GM12891 (cell line): ENCODE measurements around the gene NFYB.

Experiments used
- DNase-seq: peaks from one replicate; pipeline ENCODE4 v3.0.0; 2011; ENCODE audit warnings: low spot score; ENCODE audit not compliant: insufficient read length
- FAIRE-seq: peaks from 2 replicates; lab custom pipeline; 2011; peaks lifted over from hg19 to GRCh38; lab: Jason Lieb, UNC
- PAX5 ChIP-seq: IDR thresholded peaks from 2 replicates; pipeline ENCODE4 v1.6.1; 2011; ENCODE audit warnings: low read length, moderate library complexity, mild to moderate bottlenecking; ENCODE audit not compliant: insufficient read depth, severe bottlenecking
- POLR2A ChIP-seq: IDR thresholded peaks from 2 replicates; pipeline ENCODE4 v1.6.1; 2011; ENCODE audit warnings: low read depth, low read length, control low read depth
- POLR2AphosphoS5 ChIP-seq: IDR thresholded peaks from 2 replicates; pipeline ENCODE4 v1.6.1; 2011; ENCODE audit warnings: low read depth, low read length, control low read depth
- POU2F2 ChIP-seq: IDR thresholded peaks from 2 replicates; pipeline ENCODE4 v1.6.1; 2011; ENCODE audit warnings: low read depth, mild to moderate bottlenecking, control low read depth, low read length, moderate library complexity
- SPI1 ChIP-seq: IDR thresholded peaks from 2 replicates; pipeline ENCODE4 v1.6.1; 2011; ENCODE audit warnings: low read depth, low read length, control low read depth
- TAF1 ChIP-seq: IDR thresholded peaks from 2 replicates; pipeline ENCODE4 v1.6.1; 2011; ENCODE audit warnings: low read depth, low read length, control low read depth

NFYB gene

DNA sequence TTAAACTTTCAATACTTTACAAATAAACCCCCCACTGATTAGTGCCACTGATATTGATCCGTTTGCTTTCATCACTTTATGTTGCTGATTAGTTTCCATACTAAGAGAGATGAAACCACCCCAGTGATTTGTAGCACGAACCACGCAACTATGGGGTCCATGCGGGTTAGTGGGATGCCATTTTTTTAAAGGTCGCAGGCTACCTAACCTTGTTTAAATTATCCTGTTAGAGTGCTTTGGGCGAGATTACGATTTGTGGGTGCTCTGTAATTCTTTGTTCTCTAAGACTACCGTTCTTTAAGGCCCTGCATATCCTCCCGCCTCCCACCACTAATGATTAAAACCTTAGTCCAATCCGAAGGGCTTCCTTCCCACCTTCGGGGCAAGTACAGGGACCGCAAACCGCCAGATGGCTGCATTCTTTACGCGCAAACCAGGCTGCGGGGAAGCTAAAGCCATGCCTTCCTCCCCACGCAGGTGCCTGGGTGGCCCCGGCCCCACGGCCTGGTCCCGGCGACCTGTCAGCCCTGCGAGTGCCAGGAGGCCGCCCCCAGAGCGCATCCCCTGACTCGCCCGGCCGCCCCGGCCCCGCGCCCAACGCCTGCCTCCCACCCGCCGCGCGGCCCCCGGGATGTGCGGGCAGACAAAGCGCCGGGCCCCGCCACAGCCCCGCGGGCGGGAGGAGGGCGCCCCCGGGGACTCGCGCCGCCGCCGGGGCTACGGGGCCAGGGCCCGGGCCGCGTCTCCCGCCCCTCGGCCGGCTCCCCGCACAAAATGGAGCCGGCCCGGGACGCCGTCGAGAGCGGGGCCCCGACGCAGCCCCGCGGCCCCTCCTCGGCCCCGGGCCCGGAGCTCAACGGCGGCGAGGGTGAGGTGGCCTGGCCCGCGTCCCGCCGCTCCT is 759 bp downstream of the NFYB start:
- TF ChIP-seq POU2F2 (no peak), POLR2AphosphoS5 (peak; percentile 48), SPI1 (no peak), PAX5 (no peak), TAF1 (no peak; the same call in 1 of the 2 replicates)
- FAIRE-seq (no peak), DNase-seq (peak; percentile 24)

DNA sequence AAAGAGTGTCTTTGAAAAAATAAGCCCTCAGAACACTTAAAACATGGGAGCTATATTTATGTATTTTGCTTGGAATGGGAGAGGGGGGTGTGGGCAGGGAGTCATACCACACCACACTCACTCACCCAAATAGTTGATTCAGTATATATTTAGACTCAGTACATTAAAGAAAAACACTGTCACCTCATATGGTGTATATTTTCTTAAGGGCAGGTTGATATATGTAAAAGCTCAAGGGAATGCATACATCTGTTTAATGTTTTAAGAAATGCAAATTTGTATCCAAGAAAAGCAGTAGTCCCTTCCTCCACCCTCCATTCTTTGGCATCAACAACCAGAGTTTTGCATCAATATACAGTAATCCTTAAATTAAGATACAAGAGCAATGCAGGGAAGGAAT is 1.4 kb downstream of the NFYB start:
- TF ChIP-seq PAX5 (no peak), POLR2A (no peak), POU2F2 (no peak), POLR2AphosphoS5 (no peak), TAF1 (no peak), SPI1 (no peak)
- DNase-seq = no peak
- no peak for FAIRE-seq

DNA sequence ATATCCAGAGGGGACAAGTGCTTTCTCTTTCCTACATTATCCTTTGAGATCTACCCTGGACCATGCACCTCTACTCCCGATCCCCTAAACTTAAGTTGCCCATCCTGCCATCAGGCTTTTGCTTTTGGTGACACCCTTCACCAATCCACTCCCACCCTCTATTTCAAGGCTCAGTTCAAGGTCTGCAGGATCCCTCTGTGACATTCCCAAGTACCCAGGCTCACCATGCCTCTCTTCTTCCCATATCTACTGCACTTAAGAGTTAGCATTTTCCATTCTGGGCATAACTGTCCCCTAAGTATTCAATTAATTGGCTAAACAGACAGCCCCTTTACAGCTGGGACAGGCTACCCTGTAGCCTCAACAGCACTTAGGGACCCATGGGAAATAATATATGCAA is 3.1 kb downstream of the NFYB start:
- FAIRE-seq (no peak), DNase-seq (no peak)
- no peak for TF ChIP-seq POLR2A
- TF ChIP-seq POU2F2 = no peak
- TF ChIP-seq POLR2AphosphoS5 = no peak
- TF ChIP-seq TAF1 = no peak
- TF ChIP-seq PAX5 = no peak
- no peak for TF ChIP-seq SPI1

DNA sequence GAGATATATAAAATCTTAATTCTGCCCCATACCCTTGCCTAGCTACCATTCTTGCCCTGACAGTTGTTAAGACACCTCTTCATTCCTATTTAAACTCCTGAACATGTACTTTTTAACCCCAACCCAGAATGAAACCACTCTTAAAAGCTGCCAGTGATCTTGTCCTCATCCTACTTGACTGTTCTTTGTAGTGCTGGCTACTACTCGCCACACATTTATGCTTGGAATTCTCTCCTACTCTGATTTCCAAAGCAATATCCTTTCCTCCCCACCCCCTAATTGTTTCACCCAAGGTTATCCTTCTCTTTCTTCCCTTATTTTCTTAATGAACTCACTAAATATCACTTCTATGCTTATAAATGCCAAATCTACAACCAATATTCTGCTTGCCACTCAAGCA is 4.1 kb downstream of the NFYB start:
- no peak for DNase-seq
- TF ChIP-seq POLR2A = no peak
- TF ChIP-seq POLR2AphosphoS5 = no peak
- TF ChIP-seq TAF1 = no peak
- no peak for TF ChIP-seq POU2F2
- no peak for FAIRE-seq

DNA sequence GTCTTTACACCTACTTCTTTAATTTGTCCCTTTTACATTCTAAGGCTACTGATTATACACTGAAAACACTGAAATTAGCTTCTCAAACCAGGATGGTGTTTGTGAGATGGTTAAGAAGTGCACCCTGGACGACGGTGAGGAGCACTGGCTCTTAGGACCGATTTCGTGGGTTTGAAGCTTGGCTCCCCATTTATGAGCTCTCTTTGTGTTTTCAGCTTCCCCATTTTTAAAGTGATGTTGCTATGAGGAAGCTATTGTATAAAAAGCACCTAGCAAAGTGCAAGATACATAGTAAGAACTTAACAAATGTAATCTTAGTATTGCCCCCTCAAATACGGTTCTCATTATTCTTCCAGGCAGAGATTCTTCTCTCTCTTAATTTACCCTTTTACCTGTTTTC is 4.7 kb downstream of the NFYB start:
- TF ChIP-seq PAX5 (no peak), POLR2A (no peak), POLR2AphosphoS5 (no peak), POU2F2 (no peak), TAF1 (no peak), SPI1 (no peak)
- FAIRE-seq = no peak
- no peak for DNase-seq

DNA sequence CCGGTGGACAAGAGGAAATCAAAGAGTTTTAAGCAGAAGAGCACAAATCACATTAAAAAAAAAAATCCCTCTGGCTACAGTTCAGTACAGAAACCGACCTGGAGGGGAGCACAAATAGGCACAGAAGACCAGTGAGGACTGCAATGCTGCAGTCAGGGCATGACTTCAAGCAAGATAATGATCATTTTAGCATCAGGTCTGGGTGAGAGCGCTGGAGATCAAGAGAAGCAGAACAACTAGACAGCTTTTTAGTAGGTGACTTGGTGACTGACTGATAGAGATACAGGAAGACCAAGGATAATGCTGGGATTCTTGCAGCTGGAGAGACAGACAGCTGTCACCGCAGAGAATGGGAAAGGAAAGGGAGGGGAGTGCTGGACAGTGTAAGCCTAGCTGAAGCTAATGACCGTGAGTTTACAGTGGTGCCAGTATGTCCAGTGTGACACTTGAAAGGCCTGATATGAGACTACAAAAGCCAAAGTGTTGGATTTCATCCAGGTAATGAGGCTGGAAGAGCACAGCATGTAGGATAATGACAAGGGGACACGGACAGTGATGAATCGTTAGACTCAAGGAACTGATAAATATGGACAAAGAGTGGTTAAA is 5.6 kb downstream of the NFYB start:
- FAIRE-seq (no peak), DNase-seq (no peak)
- no peak for TF ChIP-seq POLR2A
- TF ChIP-seq PAX5 = no peak
- no peak for TF ChIP-seq POLR2AphosphoS5
- no peak for TF ChIP-seq POU2F2

DNA sequence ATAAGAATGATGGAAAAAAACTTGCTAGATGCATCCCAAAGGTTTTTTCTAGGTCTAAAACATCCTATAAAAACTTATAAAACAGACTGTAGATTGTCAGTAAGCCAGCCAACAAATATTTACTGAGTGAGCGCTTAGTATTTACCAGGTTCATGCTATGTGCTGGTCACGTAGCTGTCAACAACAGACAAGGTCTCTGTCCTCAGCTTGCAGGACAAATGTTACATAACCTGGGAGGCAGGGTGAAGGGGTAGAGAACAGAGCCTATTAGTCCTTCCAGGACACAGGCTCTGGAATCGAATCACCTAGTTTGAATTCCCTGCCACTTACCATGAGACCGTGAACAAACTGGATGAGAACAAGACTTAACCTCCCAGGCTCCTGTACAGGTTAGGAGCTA is 6.4 kb downstream of the NFYB start:
- DNase-seq (no peak), FAIRE-seq (no peak)
- TF ChIP-seq PAX5 (no peak), SPI1 (no peak), POLR2A (no peak), POLR2AphosphoS5 (no peak), POU2F2 (no peak), TAF1 (no peak)

DNA sequence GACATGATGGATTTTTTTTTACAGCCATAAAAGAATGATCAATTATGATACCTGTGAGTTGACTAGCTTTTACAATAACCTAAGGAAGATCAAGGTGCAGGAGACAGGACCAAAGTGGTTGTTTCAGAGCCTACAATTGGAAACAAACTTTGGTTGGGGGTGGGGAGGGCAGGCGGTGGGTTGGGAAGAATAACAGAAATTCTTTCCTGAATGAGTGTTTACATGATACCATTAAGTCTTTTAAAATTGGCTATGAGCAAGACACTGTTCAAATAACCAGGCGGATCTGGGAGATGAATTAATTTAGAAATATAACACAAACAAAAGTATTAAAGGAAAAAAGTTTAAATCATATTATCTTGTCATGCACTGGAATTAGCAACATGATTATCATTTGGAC is 7.2 kb downstream of the NFYB start:
- TF ChIP-seq POLR2AphosphoS5 (no peak), SPI1 (no peak), TAF1 (no peak), POU2F2 (no peak), POLR2A (no peak), PAX5 (no peak)
- DNase-seq (no peak), FAIRE-seq (no peak)

DNA sequence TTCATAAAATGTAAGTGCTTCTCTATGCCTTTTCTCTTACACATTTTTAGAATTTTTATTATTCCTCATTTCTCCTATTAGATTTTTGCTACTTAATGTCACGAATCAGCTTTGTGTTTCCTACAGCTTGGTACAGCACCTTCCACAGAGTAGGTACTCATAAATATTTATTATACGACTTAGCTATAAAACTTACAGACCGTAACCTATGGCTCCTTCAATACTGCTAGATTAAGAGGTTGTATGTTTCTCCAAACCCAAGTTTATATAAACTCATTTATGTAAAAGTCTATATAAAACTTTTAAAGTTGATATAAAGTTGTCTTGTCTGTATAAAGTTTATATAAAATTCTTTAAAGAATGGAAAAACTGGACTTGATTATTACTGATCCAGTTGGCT is 11.5 kb downstream of the NFYB start:
- TF ChIP-seq POU2F2 (no peak), TAF1 (no peak), PAX5 (no peak), POLR2AphosphoS5 (no peak), POLR2A (no peak), SPI1 (no peak)
- no peak for DNase-seq
- no peak for FAIRE-seq
